Stomach (tissue), 9 donors: ENCODE data around the gene GLG1. TPM values are rescaled to one million over a fixed set of nuclear protein-coding genes. Genes with fewer than 3 reads are reported as not detected.
"Not testable (repeated sequence)": the region's sequence is repeated elsewhere in the genome, so short reads cannot be mapped to it uniquely, and the experiment has no call there.

Experiments
- DNase-seq, 2 donors: peaks; one replicate each; pipeline versions ENCODE4 v3.0.0 to v3.0.0-alpha.2; 2013 to 2019
- H3K27ac ChIP-seq, 5 donors: fragments of 200-600 bp in 4 of 5; sonication (generic) in 4 of 5; one replicate each; pipeline ENCODE4 v1.5.1; 2013 to 2019; ENCODE audit warnings: mild to moderate bottlenecking in 1 of 5, moderate library complexity in 1 of 5
- H3K27me3 ChIP-seq, 3 donors: fragments of 200-600 bp; sonication (generic); one replicate each; pipeline ENCODE4 v1.5.1; 2017 to 2019; ENCODE audit warnings: mixed run types in 1 of 3
- H3K36me3 ChIP-seq, 4 donors: fragments of 200-600 bp; sonication (generic); 1 replicate in 3 of 4; 2 replicates in 1 of 4; pipeline ENCODE4 v1.5.1; 2016 to 2019
- H3K4me1 ChIP-seq, 4 donors: fragments of 200-600 bp; sonication (generic); one replicate each; pipeline ENCODE4 v1.5.1; 2016 to 2019
- H3K4me3 ChIP-seq, 4 donors: fragments of 200-600 bp; sonication (generic) in 3 of 4; one replicate each; pipeline ENCODE4 v1.5.1; 2016 to 2019; ENCODE audit warnings: mild to moderate bottlenecking in 1 of 4
- H3K9me3 ChIP-seq, 4 donors: fragments of 200-600 bp; sonication (generic); one replicate each; pipeline ENCODE4 v1.5.1; 2016 to 2019
- CTCF ChIP-seq, 7 experiments: fragments of 450-650 bp in 4 of 7; fragments of 200-600 bp in 3 of 7; sonication (generic) in 3 of 7; IDR thresholded peaks; one replicate each; pipeline ENCODE4 v1.5.1; 2016 to 2019; ENCODE audit warnings: antibody characterized with exemption in 7 of 7, control low read depth in 2 of 7, mild to moderate bottlenecking in 1 of 7
- EP300 ChIP-seq: sonication (generic); formaldehyde crosslinking; IDR thresholded peaks from one replicate; pipeline ENCODE4 v1.6.1; 2017; ENCODE audit warnings: antibody characterized with exemption
- POLR2A ChIP-seq, 4 donors: fragments of 450-650 bp; IDR thresholded peaks; one replicate each; pipeline ENCODE4 v1.6.1; 2016; ENCODE audit warnings: antibody characterized with exemption in 4 of 4, control low read depth in 2 of 4, mild to moderate bottlenecking in 1 of 4, moderate library complexity in 1 of 4
- POLR2AphosphoS5 ChIP-seq, 3 donors: sonication (generic); formaldehyde crosslinking; IDR thresholded peaks; one replicate each; pipeline ENCODE4 v1.6.1; 2016; ENCODE audit warnings: antibody characterized with exemption in 3 of 3
- WGBS, 5 donors: extraction: QIAGEN DNeasy Blood & Tissue Kit in 3 of 5; methylation state at CpG; one replicate each; pipeline versions ENCODE4 v1.1.5 to v1.1.7; 2013 to 2018; 5-methylcytosine and 5-hydroxymethylcytosine counted together
- intact Hi-C: fragments of 100-400 bp; cut with DNase I; formaldehyde crosslinking; loops from one replicate; pipeline ENCODE4 v1.15.1; 2023; ENCODE audit warnings: low total_unique reads
- polyA plus RNA-seq, 3 donors: library from polyadenylated mRNA; stranded (reverse); fragments of 200-250 nt; gene quantifications; one replicate each; pipeline ENCODE4 v1.2.3, GENCODE V29; 2013
- total RNA-seq, 5 donors: library from RNA; depleted of rRNA; stranded (reverse); fragments of >200 nt; gene quantifications; one replicate each; pipeline versions ENCODE4 v1.1.0 to v1.2.3, GENCODE V29; 2014 to 2016
- donor health status: healthy with polysubstance abuse.
- donor health status: Bipolar disorder and iron deficiency.
- donor health status: healthy.

The GLG1 gene
- total and polyA plus RNA-seq, 8 donors, result 7.6 to 151 (median 46.3) TPM

GRCh38 chr16:74557275-74557674 is 49.6 kb downstream of the GLG1 start:
- no peaks in the 10 kb centered on the region for H3K27me3 ChIP-seq
- H3K27ac ChIP-seq, result peak overlapping the region in 1 of 5 donors; percentile 33
- TF ChIP-seq POLR2A (IDR thresholded peaks at IDR 0.05) (no peak), POLR2AphosphoS5 (IDR thresholded peaks at IDR 0.05) (no peak), CTCF (IDR thresholded peaks at IDR 0.05) (no peak), EP300 (no peak)
- H3K9me3 ChIP-seq, result no peaks in the 10 kb centered on the region
- DNase-seq, result no peak
- intact Hi-C loops, result no loop called here
- 23 to 71% (median 45%) methylated on average over 1 of the region's 1 CpG for WGBS, 5 donors
- no peak overlapping the region for H3K4me3 ChIP-seq
- peaks cover 0 to 24% (median 14%) of the 10 kb centered on the region in 4 donors for H3K4me1 ChIP-seq
- H3K36me3 ChIP-seq, result no peaks in the 10 kb centered on the region

GRCh38 chr16:74556375-74556922 is 50.5 kb downstream of the GLG1 start:
- Histone ChIP-seq H3K36me3 (no peaks in the 10 kb centered on the region), H3K27ac (no peak overlapping the region), H3K27me3 (no peaks in the 10 kb centered on the region), H3K9me3 (no peaks in the 10 kb centered on the region), H3K4me3 (no peak overlapping the region), H3K4me1 (peaks cover 0 to 24% (median 14%) of the 10 kb centered on the region in 4 donors)
- intact Hi-C loops, result no loop called here
- WGBS, 5 donors, result 66 to 82% (median 71%) methylated on average over 1 of the region's 1 CpG
- TF ChIP-seq POLR2AphosphoS5 (IDR thresholded peaks at IDR 0.05) (no peak), CTCF (IDR thresholded peaks at IDR 0.05) (no peak), POLR2A (IDR thresholded peaks at IDR 0.05) (no peak), EP300 (no peak)
- peak in 1 of 2 donors; percentile 39 for DNase-seq

- H3K4me3 ChIP-seq, H3K36me3 ChIP-seq, H3K27ac ChIP-seq, H3K9me3 ChIP-seq, H3K27me3 ChIP-seq, DNase-seq, intact Hi-C loops: not testable (repeated sequence)
- WGBS, 5 donors, result 88 to 98% (median 96%) methylated on average over 4 to 6 of the region's 6 CpGs
- H3K4me1 ChIP-seq, result peaks cover 0 to 13% (median 9%) of the 10 kb centered on the region in 4 donors
Observed at GRCh38 chr16:74552357-74552756, 54.6 kb downstream of the GLG1 start.

GRCh38 chr16:74550227-74551019 is 56.5 kb downstream of the GLG1 start:
- DNase-seq, intact Hi-C loops, H3K27ac ChIP-seq, H3K36me3 ChIP-seq, H3K4me1 ChIP-seq, H3K4me3 ChIP-seq, H3K27me3 ChIP-seq, H3K9me3 ChIP-seq: not testable (repeated sequence)
- 73 to 86% (median 84%) methylated on average over 5 to 7 of the region's 7 CpGs for WGBS, 5 donors

- H3K4me3 ChIP-seq, H3K27me3 ChIP-seq, H3K4me1 ChIP-seq, H3K9me3 ChIP-seq, intact Hi-C loops, H3K36me3 ChIP-seq, DNase-seq, H3K27ac ChIP-seq: not testable (repeated sequence)
- WGBS, 5 donors, result 94 to 100% (median 99%) methylated on average over 4 of the region's 4 CpGs
Observed at GRCh38 chr16:74546112-74546511, 60.8 kb downstream of the GLG1 start.

GRCh38 chr16:74542911-74543578 is 63.9 kb downstream of the GLG1 start:
- intact Hi-C loops, result not testable (repeated sequence)
- WGBS, 5 donors, result 69 to 91% (median 72%) methylated on average over 1 to 2 of the region's 3 CpGs

GRCh38 chr16:74540663-74541062 is 66.3 kb downstream of the GLG1 start:
- H3K4me1 ChIP-seq, intact Hi-C loops, H3K27ac ChIP-seq, H3K27me3 ChIP-seq, H3K9me3 ChIP-seq, H3K36me3 ChIP-seq, H3K4me3 ChIP-seq: not testable (repeated sequence)
- peak in 1 of 2 donors; percentile 44 for DNase-seq
- 24 to 55% (median 43%) methylated on average over 6 of the region's 6 CpGs for WGBS, 5 donors

More at GRCh38 chr16:74542911-74543578, 63.9 kb downstream of the GLG1 start:
- DNase-seq, H3K27me3 ChIP-seq, H3K9me3 ChIP-seq, H3K36me3 ChIP-seq, H3K4me3 ChIP-seq, H3K27ac ChIP-seq, H3K4me1 ChIP-seq: not testable (repeated sequence)

- not testable (repeated sequence) for H3K9me3 ChIP-seq
- WGBS, 5 donors, result 85 to 100% (median 100%) methylated on average over 1 of the region's 3 CpGs; no CpG with 5 or more reads in 2 of the 5 donors
Observed at GRCh38 chr16:74538801-74539200, 68.1 kb downstream of the GLG1 start.

GRCh38 chr16:74537746-74538145 is 69.2 kb downstream of the GLG1 start:
- H3K4me3 ChIP-seq, H3K4me1 ChIP-seq, H3K36me3 ChIP-seq, H3K27me3 ChIP-seq, DNase-seq, intact Hi-C loops, H3K9me3 ChIP-seq, H3K27ac ChIP-seq: not testable (repeated sequence)
- 85 to 98% (median 92%) methylated on average over 1 of the region's 1 CpG for WGBS, 5 donors

More at GRCh38 chr16:74538801-74539200, 68.1 kb downstream of the GLG1 start:
- intact Hi-C loops, H3K27me3 ChIP-seq, H3K27ac ChIP-seq, H3K4me1 ChIP-seq, DNase-seq, H3K36me3 ChIP-seq, H3K4me3 ChIP-seq: not testable (repeated sequence)
